ENCODE measurements around the gene NOTCH2. TPM values are rescaled to one million over a fixed set of nuclear protein-coding genes. Genes with fewer than 3 reads are reported as not detected.

The NOTCH2 gene
- total and polyA plus RNA-seq, 4 donors, result 8.7 to 55.3 (median 27.4) TPM

DNA sequence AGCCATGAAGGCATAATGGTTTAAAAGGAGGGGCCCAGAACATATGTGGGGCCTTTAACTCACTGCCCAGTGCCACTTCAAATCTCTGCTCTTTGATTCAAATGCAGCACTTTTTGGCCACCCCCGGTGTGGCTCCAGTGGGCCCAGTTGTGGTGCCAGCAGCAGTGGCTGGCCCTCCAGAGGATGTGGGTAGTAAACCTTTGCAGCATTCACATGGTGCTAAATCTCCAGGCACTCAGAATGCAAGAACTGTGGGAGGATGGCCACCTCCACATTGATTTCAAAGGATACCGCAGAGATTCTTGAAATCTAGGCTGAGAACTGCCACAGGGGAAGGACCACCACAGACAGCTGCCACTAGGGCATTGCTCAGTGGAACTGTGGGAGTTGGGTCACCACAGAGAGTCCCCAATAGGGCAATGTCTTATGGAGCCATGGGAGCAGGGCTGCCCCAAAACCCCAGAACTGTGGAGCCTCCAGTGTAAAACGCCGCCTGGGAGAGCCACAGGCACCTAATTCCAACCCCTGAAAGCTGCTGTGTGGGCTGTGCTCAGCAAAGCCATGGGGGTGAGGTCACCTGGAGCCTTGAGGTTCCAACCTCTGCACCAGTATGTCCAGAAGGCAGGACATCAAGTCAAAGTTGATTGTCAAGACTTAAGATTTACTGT is 166.6 kb downstream of the NOTCH2 start (continued):
- no peak for TF ChIP-seq CTCF (IDR thresholded peaks at IDR 0.05; ENCODE audit: low read depth, low read length, missing input control)
- no peak for TF ChIP-seq HNF4A (conservative IDR thresholded peaks at IDR 0.05)
- no peak for TF ChIP-seq HNF4G (IDR thresholded peaks at IDR 0.05)
- no peak for TF ChIP-seq TAF1 (conservative IDR thresholded peaks at IDR 0.05)

DNA sequence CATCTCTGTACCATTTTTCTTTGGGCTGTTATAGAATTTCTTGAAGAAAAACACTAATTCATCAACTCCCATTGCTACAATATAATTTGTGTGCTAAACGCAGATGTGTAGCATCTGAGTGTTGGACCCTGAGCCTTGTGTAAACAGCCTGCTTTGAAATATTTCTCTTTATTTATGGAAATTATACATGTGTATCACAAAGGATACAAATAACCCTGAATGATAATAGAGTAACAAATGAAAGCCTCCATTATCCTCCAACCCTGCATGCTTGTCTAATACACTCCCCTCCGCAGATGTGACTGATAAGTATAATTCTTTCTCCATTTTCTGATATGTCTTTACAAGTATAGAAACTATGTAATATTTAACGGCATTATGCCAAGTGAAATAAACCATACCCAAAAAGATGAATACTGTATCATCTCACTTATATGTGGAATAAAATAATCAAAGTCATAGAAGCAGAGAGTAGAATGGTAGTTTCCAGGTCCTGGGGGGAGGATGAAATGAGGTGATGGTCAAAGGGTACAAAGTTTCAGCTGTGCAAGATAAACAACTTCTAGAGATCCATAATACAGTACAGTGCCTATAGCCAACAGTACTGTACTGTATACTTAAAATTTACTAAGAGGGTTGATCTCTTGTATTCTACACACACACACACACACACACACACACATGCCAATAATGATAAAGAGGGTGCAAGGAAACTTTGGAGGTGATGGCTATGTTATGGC is 170.3 kb downstream of the NOTCH2 start:
- TF ChIP-seq REST (IDR thresholded peaks at IDR 0.05), result no peak
- H3K4me1 ChIP-seq (ENCODE audit: control insufficient read depth in 4 of 4, insufficient read depth in 4 of 4, low read length in 3 of 4), result peaks cover 0 to 9% (median under 1%) of the 10 kb centered on the region in 4 donors
- H3K27ac ChIP-seq (ENCODE audit: low read depth in 1 of 2, low read length in 2 of 2), result no peak overlapping the region
- DNase-seq (ENCODE audit: low spot score), result no peak
- WGBS, result 93% methylated on average over 3 of the region's 3 CpGs
- H3K27me3 ChIP-seq (ENCODE audit: control insufficient read depth in 4 of 4, insufficient read depth in 4 of 4, low read length in 3 of 4), result no peaks in the 10 kb centered on the region
- H3K9ac ChIP-seq (ENCODE audit: low read depth in 1 of 2, low read length in 2 of 2), result no peak overlapping the region
- no peaks in the 10 kb centered on the region for H3K9me3 ChIP-seq (ENCODE audit: control insufficient read depth in 4 of 4, low read length in 3 of 4)
- H3K4me3 ChIP-seq (ENCODE audit: low read depth in 1 of 3, low read length in 3 of 3), result no peak overlapping the region
- H3K36me3 ChIP-seq (ENCODE audit: control insufficient read depth in 4 of 4, insufficient read depth in 3 of 4, low read depth in 1 of 4, low read length in 3 of 4), result no peaks in the 10 kb centered on the region

- Histone ChIP-seq H3K36me3 (ENCODE audit: control insufficient read depth in 4 of 4, insufficient read depth in 3 of 4, low read depth in 1 of 4, low read length in 3 of 4) (no peaks in the 10 kb centered on the region), H3K27me3 (ENCODE audit: control insufficient read depth in 4 of 4, insufficient read depth in 4 of 4, low read length in 3 of 4) (no peaks in the 10 kb centered on the region), H3K4me3 (ENCODE audit: low read depth in 1 of 3, low read length in 3 of 3) (no peak overlapping the region), H3K9me3 (ENCODE audit: control insufficient read depth in 4 of 4, low read length in 3 of 4) (no peaks in the 10 kb centered on the region), H3K27ac (ENCODE audit: low read depth in 1 of 2, low read length in 2 of 2) (no peak overlapping the region), H3K4me1 (ENCODE audit: control insufficient read depth in 4 of 4, insufficient read depth in 4 of 4, low read length in 3 of 4) (peaks cover 1 to 13% (median 3%) of the 10 kb centered on the region in 4 donors), H3K9ac (ENCODE audit: low read depth in 1 of 2, low read length in 2 of 2) (no peak overlapping the region)
- no peak for DNase-seq (ENCODE audit: low spot score)
- WGBS, result 90% methylated on average over 2 of the region's 2 CpGs
- no peak for TF ChIP-seq YY1 (IDR thresholded peaks at IDR 0.05)
- no peak for TF ChIP-seq EGR1 (IDR thresholded peaks at IDR 0.05; ENCODE audit: low read depth in 2 of 2)
- no peak for TF ChIP-seq FOXA1 (IDR thresholded peaks at IDR 0.05)
- TF ChIP-seq, protein P1, sequence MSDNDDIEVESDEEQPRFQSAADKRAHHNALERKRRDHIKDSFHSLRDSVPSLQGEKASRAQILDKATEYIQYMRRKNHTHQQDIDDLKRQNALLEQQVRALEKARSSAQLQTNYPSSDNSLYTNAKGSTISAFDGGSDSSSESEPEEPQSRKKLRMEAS (IDR thresholded peaks at IDR 0.05), result no peak
- TF ChIP-seq JUND (IDR thresholded peaks at IDR 0.05), result no peak
- TF ChIP-seq, protein P2, sequence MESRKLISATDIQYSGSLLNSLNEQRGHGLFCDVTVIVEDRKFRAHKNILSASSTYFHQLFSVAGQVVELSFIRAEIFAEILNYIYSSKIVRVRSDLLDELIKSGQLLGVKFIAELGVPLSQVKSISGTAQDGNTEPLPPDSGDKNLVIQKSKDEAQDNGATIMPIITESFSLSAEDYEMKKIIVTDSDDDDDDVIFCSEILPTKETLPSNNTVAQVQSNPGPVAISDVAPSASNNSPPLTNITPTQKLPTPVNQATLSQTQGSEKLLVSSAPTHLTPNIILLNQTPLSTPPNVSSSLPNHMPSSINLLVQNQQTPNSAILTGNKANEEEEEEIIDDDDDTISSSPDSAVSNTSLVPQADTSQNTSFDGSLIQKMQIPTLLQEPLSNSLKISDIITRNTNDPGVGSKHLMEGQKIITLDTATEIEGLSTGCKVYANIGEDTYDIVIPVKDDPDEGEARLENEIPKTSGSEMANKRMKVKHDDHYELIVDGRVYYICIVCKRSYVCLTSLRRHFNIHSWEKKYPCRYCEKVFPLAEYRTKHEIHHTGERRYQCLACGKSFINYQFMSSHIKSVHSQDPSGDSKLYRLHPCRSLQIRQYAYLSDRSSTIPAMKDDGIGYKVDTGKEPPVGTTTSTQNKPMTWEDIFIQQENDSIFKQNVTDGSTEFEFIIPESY (IDR thresholded peaks at IDR 0.05), result no peak
- no peak for TF ChIP-seq SP1 (IDR thresholded peaks at IDR 0.05)
Measured at GRCh38 chr1:119898530-119898929, 170.9 kb downstream of the NOTCH2 start.
